Karpas-422 (cell line): ENCODE data around the gene BICRA. TPM values are rescaled to one million over a fixed set of nuclear protein-coding genes. Genes with fewer than 3 reads are reported as not detected.

Experiments used
- DNase-seq: peaks from one replicate; pipeline ENCODE4 v3.0.0-alpha.2; 2015
- H2AFZ ChIP-seq: fragments of 200-600 bp; sonication (generic); 2 replicates; pipeline ENCODE4 v1.6.1; 2014; ENCODE audit warnings: antibody characterized with exemption, low read length, mixed read lengths
- H3K27ac ChIP-seq: fragments of 200-600 bp; sonication (generic); 2 replicates; pipeline ENCODE4 v1.5.1; 2014; ENCODE audit warnings: mild to moderate bottlenecking, low read length, moderate library complexity
- H3K27me3 ChIP-seq: fragments of 200-600 bp; sonication (generic); 2 replicates; pipeline ENCODE4 v1.6.1; 2014; ENCODE audit warnings: low read length, mixed read lengths
- H3K36me3 ChIP-seq: fragments of 200-600 bp; sonication (generic); 2 replicates; pipeline ENCODE4 v1.6.1; 2014; ENCODE audit warnings: low read length, mixed read lengths; ENCODE audit not compliant: insufficient read depth
- H3K4me1 ChIP-seq: fragments of 200-600 bp; sonication (generic); 2 replicates; pipeline ENCODE4 v1.6.1; 2014; ENCODE audit warnings: mild to moderate bottlenecking, low read length, mixed read lengths
- H3K4me2 ChIP-seq: fragments of 200-600 bp; sonication (generic); 2 replicates; pipeline ENCODE4 v1.6.1; 2014; ENCODE audit warnings: low read length, low read depth, mild to moderate bottlenecking; ENCODE audit not compliant: poor library complexity, severe bottlenecking
- H3K4me3 ChIP-seq: fragments of 200-600 bp; sonication (generic); 2 replicates; pipeline ENCODE4 v1.5.1; 2014; ENCODE audit warnings: mild to moderate bottlenecking, antibody characterized with exemption, low read length, mixed read lengths
- H3K79me2 ChIP-seq: fragments of 200-600 bp; sonication (generic); 2 replicates; pipeline ENCODE4 v1.6.1; 2014; ENCODE audit warnings: mild to moderate bottlenecking, low read length, mixed read lengths
- H3K9ac ChIP-seq: fragments of 200-600 bp; sonication (generic); 2 replicates; pipeline ENCODE4 v1.6.0; 2014; ENCODE audit warnings: low read length
- H3K9me2 ChIP-seq: fragments of 200-600 bp; sonication (generic), shearing (Covaris generic); replicated peaks from 2 replicates; pipeline ENCODE4 v1.6.0; 2014; ENCODE audit warnings: mild to moderate bottlenecking, low read length, moderate library complexity; ENCODE audit not compliant: insufficient read depth
- H3K9me3 ChIP-seq: fragments of 300-700, 200-600 bp; sonication (generic); 2 replicates; pipeline ENCODE4 v1.6.1; 2014; ENCODE audit warnings: low read length, mixed read lengths
- H4K20me1 ChIP-seq: fragments of 200-600 bp; sonication (generic); 2 replicates; pipeline ENCODE4 v1.6.1; 2014; ENCODE audit warnings: mild to moderate bottlenecking, antibody characterized with exemption, low read length, low read depth; ENCODE audit not compliant: insufficient read depth
- total RNA-seq: library from RNA; depleted of rRNA; stranded (reverse); fragments of >200 nt; shearing (Covaris generic); gene quantifications from 2 replicates; pipeline ENCODE4 v1.2.3, GENCODE V29; 2014; ENCODE audit warnings: low replicate concordance

The BICRA gene
- total RNA-seq, 1 experiment from 2014 or later = 1.8 TPM

- H3K36me3 ChIP-seq = no peaks in the 10 kb centered on the region
- no peak overlapping the region for H2AFZ ChIP-seq
- H3K9me2 ChIP-seq = no peaks in the 10 kb centered on the region
- H3K4me3 ChIP-seq = no peak overlapping the region
- no peaks in the 10 kb centered on the region for H4K20me1 ChIP-seq
- no peak overlapping the region for H3K27ac ChIP-seq
- H3K9me3 ChIP-seq = no peaks in the 10 kb centered on the region
- no peak overlapping the region for H3K4me2 ChIP-seq
- no peaks in the 10 kb centered on the region for H3K4me1 ChIP-seq
- H3K79me2 ChIP-seq = peaks cover 78% of the 10 kb centered on the region
- no peak for DNase-seq
- no peak overlapping the region for H3K9ac ChIP-seq
- H3K27me3 ChIP-seq = no peaks in the 10 kb centered on the region
Measured at GRCh38 chr19:47653856-47654255, 44.9 kb downstream of the BICRA start.

GRCh38 chr19:47657719-47658118 lies 48.8 kb downstream of the BICRA start:
- H3K4me3 ChIP-seq = no peak overlapping the region
- H3K9me2 ChIP-seq = no peaks in the 10 kb centered on the region
- no peak overlapping the region for H3K4me2 ChIP-seq
- no peaks in the 10 kb centered on the region for H3K4me1 ChIP-seq
- H2AFZ ChIP-seq = no peak overlapping the region
- H3K36me3 ChIP-seq = no peaks in the 10 kb centered on the region
- H3K27me3 ChIP-seq = no peaks in the 10 kb centered on the region
- no peak for DNase-seq
- no peaks in the 10 kb centered on the region for H4K20me1 ChIP-seq
- no peak overlapping the region for H3K27ac ChIP-seq
- peaks cover 75% of the 10 kb centered on the region for H3K79me2 ChIP-seq
- no peak overlapping the region for H3K9ac ChIP-seq
- H3K9me3 ChIP-seq = no peaks in the 10 kb centered on the region

- Histone ChIP-seq H3K9ac (no peak overlapping the region), H3K27me3 (no peaks in the 10 kb centered on the region), H3K27ac (no peak overlapping the region), H3K4me2 (no peak overlapping the region), H3K9me2 (no peaks in the 10 kb centered on the region), H3K4me1 (no peaks in the 10 kb centered on the region), H3K36me3 (no peaks in the 10 kb centered on the region), H3K9me3 (no peaks in the 10 kb centered on the region), H4K20me1 (no peaks in the 10 kb centered on the region), H3K4me3 (no peak overlapping the region), H2AFZ (no peak overlapping the region), H3K79me2 (peaks cover 75% of the 10 kb centered on the region)
- DNase-seq = no peak
Measured at GRCh38 chr19:47658431-47659348, 49.8 kb downstream of the BICRA start.

- Histone ChIP-seq H3K27ac (no peak overlapping the region), H3K9ac (no peak overlapping the region), H3K4me1 (no peaks in the 10 kb centered on the region), H3K9me3 (no peaks in the 10 kb centered on the region), H3K9me2 (no peaks in the 10 kb centered on the region), H3K4me3 (no peak overlapping the region), H3K4me2 (no peak overlapping the region), H3K79me2 (peaks cover 78% of the 10 kb centered on the region), H3K36me3 (no peaks in the 10 kb centered on the region), H2AFZ (no peak overlapping the region), H3K27me3 (no peaks in the 10 kb centered on the region), H4K20me1 (no peaks in the 10 kb centered on the region)
- no peak for DNase-seq
Measured at GRCh38 chr19:47660435-47660832, 51.5 kb downstream of the BICRA start.

- Histone ChIP-seq H2AFZ (no peak overlapping the region), H3K79me2 (peaks cover 80% of the 10 kb centered on the region), H3K4me3 (no peak overlapping the region), H3K27ac (no peak overlapping the region), H3K27me3 (no peaks in the 10 kb centered on the region), H3K4me1 (no peaks in the 10 kb centered on the region), H3K4me2 (no peak overlapping the region), H3K9me3 (no peaks in the 10 kb centered on the region), H4K20me1 (no peaks in the 10 kb centered on the region), H3K9ac (no peak overlapping the region), H3K36me3 (no peaks in the 10 kb centered on the region), H3K9me2 (no peaks in the 10 kb centered on the region)
- no peak for DNase-seq
Measured at GRCh38 chr19:47661161-47661560, 52.2 kb downstream of the BICRA start.

- H3K79me2 ChIP-seq = peaks cover 76% of the 10 kb centered on the region
Measured at GRCh38 chr19:47661611-47662010, 52.7 kb downstream of the BICRA start.

GRCh38 chr19:47663435-47663910 lies 54.5 kb downstream of the BICRA start:
- H3K4me3 ChIP-seq = no peak overlapping the region
- no peaks in the 10 kb centered on the region for H3K27me3 ChIP-seq
- DNase-seq = no peak
- no peaks in the 10 kb centered on the region for H3K9me3 ChIP-seq
- no peak overlapping the region for H3K4me2 ChIP-seq
- no peaks in the 10 kb centered on the region for H3K4me1 ChIP-seq
- no peak overlapping the region for H2AFZ ChIP-seq
- H3K27ac ChIP-seq = no peak overlapping the region
- H3K9me2 ChIP-seq = no peaks in the 10 kb centered on the region
- no peaks in the 10 kb centered on the region for H3K36me3 ChIP-seq
- no peaks in the 10 kb centered on the region for H4K20me1 ChIP-seq
- H3K9ac ChIP-seq = no peak overlapping the region
- H3K79me2 ChIP-seq = peaks cover 66% of the 10 kb centered on the region

More at GRCh38 chr19:47661611-47662010, 52.7 kb downstream of the BICRA start:
- Histone ChIP-seq H3K9me2 (no peaks in the 10 kb centered on the region), H2AFZ (no peak overlapping the region), H3K4me3 (no peak overlapping the region), H3K4me2 (no peak overlapping the region), H3K27me3 (no peaks in the 10 kb centered on the region), H3K27ac (no peak overlapping the region), H3K9me3 (no peaks in the 10 kb centered on the region), H3K4me1 (no peaks in the 10 kb centered on the region), H3K36me3 (no peaks in the 10 kb centered on the region), H4K20me1 (no peaks in the 10 kb centered on the region), H3K9ac (no peak overlapping the region)
- no peak for DNase-seq

- Histone ChIP-seq H4K20me1 (no peaks in the 10 kb centered on the region), H2AFZ (no peak overlapping the region), H3K9me2 (no peaks in the 10 kb centered on the region), H3K4me3 (no peak overlapping the region), H3K79me2 (peaks cover 60% of the 10 kb centered on the region), H3K4me2 (no peak overlapping the region), H3K27me3 (no peaks in the 10 kb centered on the region), H3K9ac (no peak overlapping the region), H3K36me3 (no peaks in the 10 kb centered on the region), H3K9me3 (no peaks in the 10 kb centered on the region), H3K27ac (no peak overlapping the region), H3K4me1 (no peaks in the 10 kb centered on the region)
- no peak for DNase-seq
Measured at GRCh38 chr19:47663911-47664771, 55.2 kb downstream of the BICRA start.
